Renal cortical epithelial cell (primary cell): ENCODE results near the gene NME7. TPM values are rescaled to one million over a fixed set of nuclear protein-coding genes. Genes with fewer than 3 reads are reported as not detected.
"Not testable (repeated sequence)": the region's sequence is repeated elsewhere in the genome, so short reads cannot be mapped to it uniquely, and the experiment has no call there.

Experiments used
- DNase-seq: peaks from one replicate; pipeline ENCODE4 v3.0.0-alpha.2; 2011; ENCODE audit warnings: low read depth
- total RNA-seq: library from RNA; depleted of rRNA; stranded (reverse); fragments of >200 nt; gene quantifications from 2 replicates; pipeline ENCODE4 v1.2.3, GENCODE V29; 2014

NME7 gene
- total RNA-seq, 1 donor from 2014 or later = 41.7 TPM

DNA sequence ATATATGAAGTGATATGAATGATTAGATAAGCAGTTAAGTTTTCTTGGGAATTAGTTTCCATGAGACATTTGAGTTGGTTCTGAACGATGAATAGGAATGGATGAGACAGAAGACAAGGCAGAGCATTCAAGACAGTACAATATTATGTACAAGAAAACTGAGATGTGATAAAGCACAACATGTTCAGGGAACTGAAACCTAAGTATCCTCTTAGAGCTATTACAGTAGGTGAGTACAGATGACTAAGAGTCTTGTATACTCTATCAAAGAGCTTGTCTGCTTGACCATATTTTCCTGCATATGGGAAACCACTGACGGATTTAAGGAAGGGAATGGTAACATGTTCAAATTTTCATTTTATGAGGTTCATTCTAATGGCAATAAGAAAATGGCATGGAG, 61.6 kb downstream of the NME7 start:
- no peak for DNase-seq

- DNase-seq = no peak
Observed at GRCh38 chr1:169305356-169305755, 62.2 kb downstream of the NME7 start.

- no peak for DNase-seq
Observed at GRCh38 chr1:169300854-169301253, 66.7 kb downstream of the NME7 start.

GRCh38 chr1:169298441-169298840, 69.2 kb downstream of the NME7 start:
- no peak for DNase-seq

GRCh38 chr1:169295846-169296245, 71.8 kb downstream of the NME7 start:
- DNase-seq = no peak

DNA sequence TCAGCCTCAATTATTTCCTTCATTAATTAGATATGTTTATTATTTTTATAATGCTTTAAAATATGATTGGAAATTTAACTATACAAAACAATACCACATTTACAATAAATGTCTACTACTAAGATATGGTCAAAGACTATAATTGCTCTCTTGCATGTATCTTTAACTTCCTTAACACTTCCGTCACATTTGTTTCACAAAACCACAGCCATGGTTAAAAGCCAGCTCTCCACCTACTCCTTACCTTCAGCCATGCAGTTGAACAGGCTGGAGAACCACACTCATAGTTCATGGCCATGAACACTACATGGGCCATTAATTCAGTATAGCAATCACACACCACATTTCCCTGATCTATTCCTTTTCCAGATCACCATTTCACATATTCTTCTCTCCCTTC, 72.2 kb downstream of the NME7 start:
- peak; percentile 44 for DNase-seq

DNA sequence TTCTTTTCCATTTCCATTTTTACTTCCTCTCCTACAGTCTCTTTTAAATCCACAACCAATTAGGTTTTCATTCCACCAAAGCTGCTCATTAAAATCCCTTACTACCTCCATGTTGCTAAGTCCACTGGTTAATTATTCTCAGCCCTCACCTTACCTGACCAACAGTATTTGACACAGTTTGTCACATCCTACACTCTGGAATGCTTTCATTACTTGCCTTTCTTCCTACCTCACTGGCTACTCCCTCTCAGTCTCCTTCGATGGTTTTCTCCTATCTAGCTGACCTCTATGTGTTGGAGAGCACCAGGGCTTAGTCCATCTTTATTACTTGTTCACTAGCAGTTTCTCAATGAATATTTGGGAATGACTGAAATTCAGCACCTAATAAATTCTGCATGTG, 78.6 kb downstream of the NME7 start:
- peak; percentile 49 for DNase-seq

GRCh38 chr1:169288011-169288414, 79.6 kb downstream of the NME7 start:
- peak; percentile 86 for DNase-seq

GRCh38 chr1:169287280-169287679, 80.3 kb downstream of the NME7 start:
- DNase-seq = no peak

DNA sequence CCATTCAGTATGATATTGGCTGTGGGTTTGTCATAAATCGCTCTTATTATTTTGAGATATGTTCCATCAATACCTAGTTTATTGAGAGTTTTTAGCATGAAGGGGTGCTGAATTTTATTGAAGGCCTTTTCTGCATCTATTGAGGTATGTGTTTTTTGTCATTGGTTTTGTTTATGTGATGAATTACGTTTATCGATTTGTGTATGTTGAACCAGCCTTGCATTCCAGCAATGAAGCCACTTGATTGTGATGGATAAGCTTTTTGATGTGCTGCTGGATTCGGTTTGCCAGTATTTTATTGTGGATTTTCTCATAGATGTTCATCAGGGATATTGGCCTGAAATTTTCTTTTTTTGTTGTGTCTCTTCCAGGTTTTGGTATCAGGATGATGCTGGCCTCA, 86.0 kb downstream of the NME7 start:
- DNase-seq = not testable (repeated sequence)

DNA sequence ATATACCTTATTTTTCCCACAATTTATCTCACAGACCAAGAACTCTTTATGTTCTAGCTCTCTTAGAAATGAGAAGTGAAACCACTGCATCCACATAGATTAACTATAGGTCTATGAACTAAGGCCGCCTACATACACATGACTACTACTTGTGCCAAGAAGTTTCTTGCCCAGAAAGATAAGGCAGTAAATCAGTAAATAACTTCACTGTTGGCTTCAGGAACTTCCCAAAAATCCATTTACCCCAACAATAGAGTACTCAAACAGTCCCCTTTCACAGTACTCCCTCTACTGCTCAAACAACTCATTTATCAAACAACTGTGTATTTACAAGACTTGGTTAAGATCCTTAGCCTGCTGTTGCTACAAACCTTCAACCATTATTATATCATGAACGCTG, 96.5 kb downstream of the NME7 start:
- peak; percentile 16 for DNase-seq

GRCh38 chr1:169266133-169266532, 101.5 kb downstream of the NME7 start:
- DNase-seq = no peak

GRCh38 chr1:169263059-169263458, 104.5 kb downstream of the NME7 start:
- DNase-seq = no peak

- no peak for DNase-seq
Observed at GRCh38 chr1:169261884-169262283, 105.7 kb downstream of the NME7 start.

DNA sequence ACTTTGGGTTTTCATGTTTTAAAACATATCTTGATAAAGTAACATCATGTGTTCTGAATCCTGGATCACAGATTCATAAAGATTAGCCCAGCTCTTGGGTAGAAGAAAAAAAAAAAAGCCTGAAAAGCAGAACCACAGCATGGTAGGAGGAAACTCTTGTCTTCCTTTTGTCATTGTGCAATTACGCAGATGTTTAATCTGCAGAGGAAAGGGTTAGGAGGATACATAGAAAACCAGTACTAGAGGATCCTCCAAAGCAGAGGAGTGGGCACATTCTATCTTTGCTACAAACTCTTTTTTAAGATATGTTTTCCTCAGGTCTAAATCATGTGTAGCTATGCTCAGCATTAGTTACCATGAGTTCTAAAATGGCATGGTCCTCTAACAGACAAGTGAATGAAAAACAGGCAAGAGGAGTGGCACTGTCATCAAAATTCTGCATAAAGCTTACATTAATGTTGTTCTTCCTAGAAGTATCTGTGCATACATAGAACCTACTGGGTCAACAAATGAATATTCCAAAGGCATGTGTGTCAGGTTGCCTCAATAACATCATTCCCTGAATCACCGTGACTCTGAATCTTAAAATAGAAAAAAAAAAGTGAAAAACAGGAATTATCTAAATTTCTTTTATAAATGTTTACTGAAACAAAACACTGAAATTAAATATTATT, 107.0 kb downstream of the NME7 start:
- DNase-seq = no peak

DNA sequence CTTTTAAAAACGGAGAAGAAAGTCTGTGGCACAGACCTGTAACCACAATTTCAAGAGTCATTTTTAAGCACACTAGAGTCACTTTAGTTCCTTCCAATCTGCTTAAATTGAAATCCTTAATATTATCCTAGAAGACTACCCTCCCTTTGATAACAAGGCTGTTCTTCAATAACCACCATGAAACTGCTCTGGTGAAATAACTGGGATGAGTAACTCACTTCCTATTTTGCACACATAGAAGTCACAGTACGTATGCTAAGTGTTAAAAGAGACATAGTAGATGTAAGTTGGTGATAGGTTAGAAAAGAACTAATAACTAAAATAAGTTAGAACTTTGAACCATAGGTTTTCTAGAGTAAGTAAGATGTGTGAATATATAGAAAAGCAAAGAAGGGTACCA, 107.8 kb downstream of the NME7 start:
- DNase-seq = no peak

- DNase-seq = no peak
Observed at GRCh38 chr1:169250795-169251194, 116.8 kb downstream of the NME7 start.

DNA sequence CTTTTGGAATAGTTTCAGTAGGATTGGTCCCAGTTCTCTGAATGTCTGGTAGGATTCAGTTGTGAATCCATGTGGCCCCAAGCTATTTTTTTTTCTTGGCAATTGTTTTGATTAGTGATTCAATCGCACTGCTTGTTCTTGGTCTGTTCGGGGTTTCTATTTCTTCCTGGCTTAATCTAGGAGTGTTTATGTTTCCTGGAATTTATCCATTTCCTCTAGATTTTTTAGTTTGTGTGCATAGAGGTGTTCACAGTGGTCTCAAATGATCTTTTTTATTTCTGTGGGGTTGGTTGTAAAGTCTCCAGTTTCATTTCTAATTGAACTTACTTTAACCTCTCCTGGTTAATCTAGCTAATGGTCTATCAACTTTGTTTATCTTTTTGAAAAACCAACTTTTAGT, 117.6 kb downstream of the NME7 start:
- peak; percentile 23 for DNase-seq

DNA sequence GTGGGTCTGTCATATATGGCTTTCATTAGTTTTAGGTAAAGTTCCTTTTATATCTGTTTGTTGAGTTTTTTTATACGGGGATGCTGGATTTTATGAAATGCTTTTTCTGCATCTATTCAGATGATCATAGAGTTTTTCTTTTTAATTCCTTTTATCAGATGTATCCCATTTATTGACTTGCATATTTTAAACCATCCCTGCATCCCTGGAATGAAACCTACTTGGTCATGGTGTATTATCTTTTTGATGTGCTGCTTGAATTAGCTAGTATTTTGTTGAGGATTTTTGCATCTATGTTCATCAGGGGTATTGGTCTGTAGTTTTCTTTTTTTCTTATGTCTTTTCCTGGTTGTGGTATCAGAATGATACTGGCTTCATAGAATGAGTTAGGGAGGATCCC, 118.0 kb downstream of the NME7 start:
- no peak for DNase-seq

DNA sequence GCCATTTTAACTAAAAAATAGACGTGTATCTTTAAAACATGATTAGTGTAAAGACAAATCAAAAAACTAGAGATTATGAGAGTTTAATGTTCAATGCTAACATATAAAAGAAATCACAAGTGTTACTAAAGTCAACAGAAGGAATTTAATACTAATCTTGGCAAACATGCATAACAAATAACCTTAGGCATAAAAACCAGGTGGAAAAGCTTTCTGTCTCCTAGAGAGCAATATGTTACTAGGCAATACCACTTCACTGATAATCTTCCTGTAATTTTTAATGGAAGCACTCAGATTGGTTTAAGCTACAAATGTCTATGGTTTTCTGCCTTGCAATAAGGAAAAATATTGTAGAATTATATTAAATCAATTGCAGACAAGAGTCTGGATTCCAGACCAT, 121.9 kb downstream of the NME7 start:
- DNase-seq = no peak

DNA sequence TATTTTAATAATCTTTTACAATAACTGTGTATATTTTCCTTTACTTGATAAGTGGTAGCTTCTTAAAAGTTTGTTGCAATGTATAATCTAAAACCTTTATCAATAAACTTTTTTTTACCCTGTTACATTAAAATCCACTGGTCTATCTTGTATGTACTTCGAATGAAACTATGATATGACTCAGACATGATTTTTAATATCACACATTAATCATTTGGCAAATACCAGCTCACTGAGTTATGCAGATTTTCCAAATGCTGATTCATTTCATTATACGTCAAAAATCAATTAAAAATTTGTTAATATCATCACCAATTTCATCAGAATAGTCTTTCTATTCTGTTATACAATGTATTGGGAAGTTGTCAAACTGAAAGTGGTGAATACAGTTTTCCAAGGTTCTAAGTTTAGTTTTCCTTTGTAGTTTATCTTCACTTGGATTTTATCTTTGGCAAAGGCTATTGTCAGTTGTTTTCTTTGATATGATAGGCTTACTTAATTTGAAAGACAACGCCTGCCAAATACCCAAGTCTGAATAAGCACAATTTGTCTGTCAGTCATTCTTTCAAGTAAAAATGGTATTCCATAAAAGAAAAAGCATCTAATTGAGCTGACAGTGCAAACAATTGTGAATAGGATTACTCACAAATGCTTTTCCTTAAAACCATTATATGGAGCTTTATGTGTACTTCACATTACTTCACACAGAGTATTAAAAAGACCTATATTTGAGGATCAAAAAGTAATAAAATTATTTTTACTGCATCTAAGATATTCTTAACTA, 127.0 kb downstream of the NME7 start:
- DNase-seq = no peak

GRCh38 chr1:169236880-169237279, 130.7 kb downstream of the NME7 start:
- no peak for DNase-seq

DNA sequence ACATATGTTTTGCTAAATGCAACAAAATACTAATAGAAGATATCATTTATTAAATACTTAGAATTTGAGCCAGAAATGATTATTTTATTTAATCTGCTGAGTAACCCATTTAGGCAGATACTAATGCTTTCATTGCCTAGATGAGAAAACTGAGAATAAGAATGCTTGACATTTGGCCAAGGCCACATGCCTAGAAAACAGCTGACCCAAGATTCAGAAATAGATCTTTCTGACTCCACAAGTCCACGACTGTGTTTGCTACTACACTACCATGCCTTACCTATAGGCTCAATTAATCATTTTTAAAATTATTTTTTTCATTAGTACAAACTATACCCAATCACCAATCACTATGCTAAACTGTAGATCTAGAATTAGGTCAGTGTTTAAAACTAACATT, 131.5 kb downstream of the NME7 start:
- no peak for DNase-seq

DNA sequence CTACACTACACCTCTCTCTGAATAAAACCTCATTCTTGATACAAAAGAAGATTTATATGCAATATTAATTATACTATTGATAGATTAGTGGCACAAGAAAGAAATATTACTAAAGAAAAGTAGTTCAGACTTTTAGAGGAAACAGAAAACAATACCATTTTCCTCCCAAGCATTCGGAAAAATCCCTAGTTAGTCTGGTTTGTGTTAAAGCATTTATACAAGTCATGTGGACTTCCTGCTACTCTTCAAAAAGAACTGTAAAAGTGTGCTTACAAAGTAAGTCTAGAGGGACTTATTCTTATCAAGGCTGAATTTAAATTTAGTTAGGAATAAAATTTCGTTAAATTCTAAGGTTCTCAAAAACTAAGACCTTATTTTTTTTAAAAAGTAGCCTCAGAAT, 132.0 kb downstream of the NME7 start:
- no peak for DNase-seq
